CD4-positive, alpha-beta memory T cell (primary cell): ENCODE results near the gene ESPNL. TPM values are rescaled to one million over a fixed set of nuclear protein-coding genes. Genes with fewer than 3 reads are reported as not detected.

Experiments
- CTCF ChIA-PET: fragments of 350-600 bp; sonication (Branson Sonifier 250); formaldehyde crosslinking; loops from one replicate; lab custom pipeline; 2021; ENCODE audit warnings: inconsistent platforms; ENCODE audit not compliant: partially characterized antibody; lab: Charles Lee
- POLR2A ChIA-PET: fragments of 350-600 bp; sonication (Branson Sonifier 250); formaldehyde crosslinking; loops from one replicate; lab custom pipeline; 2021; ENCODE audit not compliant: partially characterized antibody; lab: Charles Lee
- DNase-seq, 5 donors: peaks; one replicate each; pipeline versions ENCODE4 v3.0.0 to v3.0.0-alpha.2; 2020 to 2022; ENCODE audit warnings: mixed read lengths in 1 of 5
- H3K27ac ChIP-seq: one replicate; pipeline ENCODE4 v1.7.0; 2013; ENCODE audit warnings: low read depth, low read length
- H3K27me3 ChIP-seq: 2 replicates; pipeline ENCODE4 v1.7.0; 2013; ENCODE audit warnings: mild to moderate bottlenecking, low read length, moderate library complexity; ENCODE audit not compliant: insufficient read depth
- H3K36me3 ChIP-seq: 2 replicates; pipeline ENCODE4 v1.7.0; 2013; ENCODE audit warnings: mild to moderate bottlenecking, low read length, moderate library complexity; ENCODE audit not compliant: insufficient read depth
- H3K4me1 ChIP-seq: 2 replicates; pipeline ENCODE4 v1.7.0; 2013; ENCODE audit warnings: mild to moderate bottlenecking, low read length, moderate library complexity; ENCODE audit not compliant: insufficient read depth
- H3K4me3 ChIP-seq, 2 donors: one replicate each; pipeline ENCODE4 v1.7.0; 2013; ENCODE audit warnings: low read length in 2 of 2, mild to moderate bottlenecking in 1 of 2
- H3K9me3 ChIP-seq, 2 donors: one replicate each; pipeline ENCODE4 v1.7.0; 2013; ENCODE audit warnings: low read length in 2 of 2, control low read depth in 1 of 2; ENCODE audit not compliant: control insufficient read depth in 1 of 2
- H3K27ac Mint-ChIP-seq, 7 donors: one replicate each; pipeline ENCODE4 v1.8.0; 2020 to 2021; ENCODE audit warnings: mixed read lengths in 7 of 7, mild to moderate bottlenecking in 6 of 7, inconsistent platforms in 3 of 7, moderate library complexity in 3 of 7
- H3K27me3 Mint-ChIP-seq, 2 donors: one replicate each; pipeline ENCODE4 v1.8.0; 2020 to 2021; ENCODE audit warnings: mixed read lengths in 2 of 2
- H3K36me3 Mint-ChIP-seq, 2 donors: one replicate each; pipeline ENCODE4 v1.8.0; 2020 to 2021; ENCODE audit warnings: mixed read lengths in 2 of 2, inconsistent platforms in 1 of 2, mild to moderate bottlenecking in 1 of 2
- H3K4me1 Mint-ChIP-seq, 4 donors: one replicate each; pipeline ENCODE4 v1.8.0; 2020 to 2021; ENCODE audit warnings: mixed read lengths in 4 of 4, mild to moderate bottlenecking in 1 of 4
- H3K4me3 Mint-ChIP-seq, 8 donors: one replicate each; pipeline ENCODE4 v1.8.0; 2020 to 2021; ENCODE audit warnings: mixed read lengths in 8 of 8, mild to moderate bottlenecking in 7 of 8, moderate library complexity in 6 of 8, inconsistent platforms in 3 of 8
- H3K9me3 Mint-ChIP-seq, 8 donors: one replicate each; pipeline ENCODE4 v1.8.0; 2020 to 2021; ENCODE audit warnings: mixed read lengths in 8 of 8, mild to moderate bottlenecking in 5 of 8, inconsistent platforms in 3 of 8, moderate library complexity in 1 of 8
- intact Hi-C: fragments of 100-400 bp; cut with micrococcal nuclease; formaldehyde crosslinking; loops from one replicate; pipeline ENCODE4 v1.15.1; 2023
- polyA plus RNA-seq, 2 donors: library from polyadenylated mRNA; unstranded; fragments of 300-500 nt; fragmentation: Illumina TruSeq; gene quantifications; one replicate each; pipeline ENCODE4 v1.2.3, GENCODE V29; 2021
- total RNA-seq, 2 experiments: library from RNA; stranded (reverse); gene quantifications; one replicate each; pipeline ENCODE4 v1.2.3, GENCODE V29; 2021

The ESPNL gene
- total and polyA plus RNA-seq, 4 experiments from 2014 or later: 0.28 to 0.41 TPM; not detected in 2

DNA sequence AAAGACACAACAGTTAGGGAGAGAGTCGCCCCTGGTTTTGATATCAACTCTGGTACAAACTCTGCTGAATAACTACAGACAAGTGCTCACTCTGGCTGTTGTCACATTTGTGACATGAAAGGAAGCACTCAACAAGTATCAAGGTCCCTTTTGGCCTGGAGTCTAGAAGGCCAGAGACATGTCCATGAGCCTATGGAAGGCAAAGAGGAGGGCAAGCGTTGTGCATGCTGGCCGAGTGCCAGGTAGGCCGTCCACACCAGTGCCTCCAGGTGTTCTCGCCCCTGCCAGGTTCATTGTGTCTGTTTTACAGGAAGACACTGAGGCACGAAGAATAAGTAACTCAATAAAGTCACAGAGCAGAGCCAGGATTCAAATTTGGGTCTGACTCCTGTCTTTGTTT lies 82.2 kb downstream of the ESPNL start:
- Mint-ChIP-seq H3K4me1 (peaks cover 0 to 5% (median 3%) of the 10 kb centered on the region in 4 donors), H3K36me3 (peaks cover 73 to 90% of the 10 kb centered on the region in 2 donors), H3K9me3 (no peaks in the 10 kb centered on the region), H3K27ac (no peak overlapping the region), H3K27me3 (no peaks in the 10 kb centered on the region), H3K4me3 (no peak overlapping the region)
- H3K4me3 ChIP-seq: no peak overlapping the region
- no peak for DNase-seq
- H3K27me3 ChIP-seq: no peaks in the 10 kb centered on the region
- H3K9me3 ChIP-seq: no peaks in the 10 kb centered on the region
- CTCF ChIA-PET: no interaction called here
- peaks cover 92% of the 10 kb centered on the region for H3K36me3 ChIP-seq
- intact Hi-C loops: no loop called here
- H3K27ac ChIP-seq: no peak overlapping the region
- POLR2A ChIA-PET: no interaction called here
- H3K4me1 ChIP-seq: no peaks in the 10 kb centered on the region

Other genes with a start within 250 kb of the ESPNL start
- not detected for gene RAMP1, start 240.7 kb upstream of the ESPNL start, total RNA-seq
- gene RAMP1, start 240.7 kb upstream of the ESPNL start, polyA plus RNA-seq: 10 to 100 TPM in 1 of 2 donors, 1 to 10 TPM in 1; 1.3 to 10.8 TPM
- gene UBE2F, start 133.3 kb upstream of the ESPNL start, total RNA-seq: 10 to 100 TPM; 35.7 to 39.3 TPM
- 100 to 1,000 TPM in 1 of 2 donors, 10 to 100 TPM in 1; 82.4 to 116 TPM for gene UBE2F, start 133.3 kb upstream of the ESPNL start, polyA plus RNA-seq
- 10 to 100 TPM; 35.9 to 37.9 TPM for gene SCLY, start 39.3 kb upstream of the ESPNL start, total RNA-seq
- gene SCLY, start 39.3 kb upstream of the ESPNL start, polyA plus RNA-seq: 10 to 100 TPM; 17.7 to 18.9 TPM
- gene KLHL30, start 38.3 kb downstream of the ESPNL start, total RNA-seq: not detected
- gene KLHL30, start 38.3 kb downstream of the ESPNL start, polyA plus RNA-seq: not detected
- gene ERFE, start 58.6 kb downstream of the ESPNL start, total RNA-seq: not detected
- gene ERFE, start 58.6 kb downstream of the ESPNL start, polyA plus RNA-seq: not detected
- 10 to 100 TPM; 78.2 to 87.8 TPM for gene ILKAP, start 103.4 kb downstream of the ESPNL start, total RNA-seq
- gene ILKAP, start 103.4 kb downstream of the ESPNL start, polyA plus RNA-seq: 10 to 100 TPM; 44.4 to 48.3 TPM
- gene HES6, start 139.7 kb downstream of the ESPNL start, total RNA-seq: 1 to 10 TPM in 1 of 2 experiments, under 1 TPM in 1; 0.67 to 2.1 TPM
- gene HES6, start 139.7 kb downstream of the ESPNL start, polyA plus RNA-seq: 1 to 10 TPM in 1 of 2 donors, under 1 TPM in 1; 0.99 to 4.9 TPM
- gene PER2, start 188.3 kb downstream of the ESPNL start, total RNA-seq: 10 to 100 TPM; 11.5 to 13.4 TPM
- gene PER2, start 188.3 kb downstream of the ESPNL start, polyA plus RNA-seq: 1 to 10 TPM in 1 of 2 donors, under 1 TPM in 1; 0.42 to 5.3 TPM
- gene TRAF3IP1, start 220.2 kb downstream of the ESPNL start, total RNA-seq: 10 to 100 TPM in 1 of 2 experiments, 1 to 10 TPM in 1; 6.8 to 11.0 TPM
- 1 to 10 TPM; 3.0 to 6.6 TPM for gene TRAF3IP1, start 220.2 kb downstream of the ESPNL start, polyA plus RNA-seq